ENCODE data around the gene CBARP.
A peak's percentile ranks its signal among the peaks of the same experiment; 100 is the strongest.

The CBARP gene

DNA sequence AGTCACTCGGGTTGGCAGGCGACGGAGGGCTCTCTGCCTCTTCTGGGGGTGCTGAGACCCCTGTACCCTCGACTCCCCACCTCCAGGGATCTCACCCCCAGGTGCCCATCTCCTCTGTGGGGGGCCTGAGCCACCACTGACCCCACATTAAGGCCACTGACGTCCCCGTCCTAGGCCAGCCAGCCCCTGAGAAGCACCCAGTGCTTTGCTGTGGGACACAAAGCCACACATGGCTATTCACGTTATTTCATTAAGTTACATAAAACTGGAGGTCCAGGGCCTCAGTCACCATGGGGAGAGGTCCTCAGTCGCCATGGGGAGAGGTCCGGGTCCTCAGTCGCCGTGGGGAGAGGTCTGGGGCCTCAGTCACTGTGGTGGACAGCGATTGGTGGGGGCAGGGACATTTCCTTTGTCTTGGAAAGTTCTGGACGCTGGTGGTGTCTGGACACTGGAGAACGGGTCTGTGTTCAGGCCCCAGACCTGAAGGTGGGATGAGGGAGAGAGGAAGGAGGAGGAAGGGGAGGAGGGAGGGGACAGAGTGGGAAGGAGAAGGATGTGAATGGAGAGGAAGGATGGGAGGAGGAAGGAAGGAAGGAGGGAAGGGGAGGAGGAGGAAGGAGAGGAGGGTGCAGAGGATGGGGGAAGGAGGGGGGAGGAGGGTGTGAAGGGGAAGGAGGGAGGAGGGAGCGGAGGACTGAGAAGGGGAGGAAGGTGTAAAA is 43.9 kb upstream of the CBARP start:
- no peaks in the 10 kb centered on the region for H3K9me3 ChIP-seq (ENCODE audit: insufficient read depth, low read depth, low read length)
- no peaks in the 10 kb centered on the region for H3K4me1 ChIP-seq (ENCODE audit: insufficient read depth, low read length)
- no peak overlapping the region for H3K27ac ChIP-seq (ENCODE audit: low read depth, low read length)
- no peak overlapping the region for H3K4me3 ChIP-seq (ENCODE audit: low read length)
- WGBS: 82% methylated on average over 15 of the region's 15 CpGs
- peaks cover 17% of the 10 kb centered on the region; the same call in 1 of the 2 replicates for H3K36me3 ChIP-seq (ENCODE audit: insufficient read depth, low read length)
- H3K9ac ChIP-seq (ENCODE audit: low read depth, low read length): no peak overlapping the region
- peaks cover 20% of the 10 kb centered on the region for H3K27me3 ChIP-seq (ENCODE audit: insufficient read depth, low read length)

DNA sequence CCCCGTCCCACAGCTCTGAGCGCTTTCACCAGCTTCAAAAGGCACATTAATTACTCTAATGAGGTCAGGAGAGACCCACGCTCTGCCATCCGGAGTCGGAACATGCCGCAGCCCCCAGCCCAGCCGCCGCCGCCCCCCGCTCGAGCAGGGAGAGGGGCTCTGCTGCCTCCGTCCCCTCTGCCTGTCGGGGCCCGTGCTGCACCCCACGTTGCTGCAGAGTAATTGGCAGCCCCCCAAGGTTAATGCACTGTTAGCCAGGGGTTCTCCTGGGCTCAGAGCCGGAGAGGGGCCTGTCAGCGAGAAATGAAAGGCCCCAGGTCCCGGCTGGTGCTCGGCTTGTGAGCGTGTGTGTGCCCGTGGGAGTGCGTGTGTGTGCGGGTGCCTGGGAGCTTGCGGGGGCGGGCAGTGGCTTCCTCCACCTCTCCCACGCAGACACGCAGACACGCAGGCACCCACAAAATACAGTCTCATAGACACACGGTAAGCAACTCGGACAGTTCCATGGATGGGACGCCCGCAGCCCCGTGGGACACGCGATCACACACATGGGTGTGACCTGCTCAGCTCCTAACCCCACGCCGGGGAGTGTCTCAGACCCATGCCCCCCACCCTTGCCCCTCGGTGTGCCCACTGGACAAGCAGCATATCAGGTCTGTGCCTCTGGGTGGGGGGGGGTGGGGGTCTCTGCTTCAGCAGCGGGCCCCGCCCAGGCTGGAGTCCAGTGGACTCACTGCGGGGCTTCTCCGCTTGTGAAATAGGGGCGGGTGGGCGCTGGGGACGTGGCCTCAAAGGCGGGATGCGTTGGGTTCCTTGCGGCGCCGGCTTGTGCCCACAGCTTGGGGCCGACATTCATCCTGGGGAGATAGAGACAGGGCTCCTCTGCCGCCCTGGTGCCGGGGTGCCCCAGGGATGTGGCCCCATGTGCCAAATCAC is 43.1 kb upstream of the CBARP start:
- no peak overlapping the region for H3K27ac ChIP-seq (ENCODE audit: low read depth, low read length)
- no peak overlapping the region for H3K4me3 ChIP-seq (ENCODE audit: low read length)
- 94% methylated on average over 53 of the region's 53 CpGs for WGBS
- peaks cover 17% of the 10 kb centered on the region; the same call in 1 of the 2 replicates for H3K36me3 ChIP-seq (ENCODE audit: insufficient read depth, low read length)
- no peaks in the 10 kb centered on the region for H3K9me3 ChIP-seq (ENCODE audit: insufficient read depth, low read depth, low read length)
- peaks cover 16% of the 10 kb centered on the region for H3K27me3 ChIP-seq (ENCODE audit: insufficient read depth, low read length)
- H3K9ac ChIP-seq (ENCODE audit: low read depth, low read length): no peak overlapping the region
- peaks cover 3% of the 10 kb centered on the region; the same call in 1 of the 2 replicates for H3K4me1 ChIP-seq (ENCODE audit: insufficient read depth, low read length)

DNA sequence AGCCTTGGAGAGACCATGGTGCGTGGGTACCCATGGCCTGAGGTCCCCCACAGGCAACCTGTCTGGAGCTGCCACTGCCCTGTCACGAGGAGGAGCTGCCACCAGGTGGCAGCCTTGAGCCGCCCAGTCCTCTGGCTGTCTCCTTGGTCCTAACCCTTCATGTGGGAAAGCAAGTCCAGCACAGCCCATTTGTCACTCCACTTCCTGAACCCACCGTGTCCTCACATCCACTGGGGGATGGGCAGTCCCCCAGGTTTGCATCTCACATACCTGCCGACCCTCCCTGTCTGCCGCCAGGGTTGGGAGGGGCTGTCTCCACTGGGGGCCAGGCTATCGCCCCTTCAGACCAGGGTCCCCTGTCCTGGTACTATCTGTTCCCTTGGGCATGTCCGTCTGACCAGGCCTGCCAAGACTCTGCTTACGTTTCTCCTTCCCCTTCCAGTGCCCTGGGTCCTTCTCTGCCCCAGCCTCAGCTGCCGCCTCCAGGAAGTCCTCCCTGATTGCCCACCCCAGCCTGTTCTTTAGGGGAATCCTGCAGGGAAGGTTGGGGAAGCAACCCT is 42.1 kb upstream of the CBARP start:
- 49% methylated on average over 10 of the region's 10 CpGs for WGBS
- Histone ChIP-seq H3K27me3 (ENCODE audit: insufficient read depth, low read length) (peaks cover 9% of the 10 kb centered on the region), H3K4me3 (ENCODE audit: low read length) (no peak overlapping the region), H3K36me3 (ENCODE audit: insufficient read depth, low read length) (peaks cover 20% of the 10 kb centered on the region; the same call in 1 of the 2 replicates), H3K4me1 (ENCODE audit: insufficient read depth, low read length) (peaks cover 3% of the 10 kb centered on the region; the same call in 1 of the 2 replicates), H3K27ac (ENCODE audit: low read depth, low read length) (no peak overlapping the region), H3K9ac (ENCODE audit: low read depth, low read length) (no peak overlapping the region), H3K9me3 (ENCODE audit: insufficient read depth, low read depth, low read length) (no peaks in the 10 kb centered on the region)

DNA sequence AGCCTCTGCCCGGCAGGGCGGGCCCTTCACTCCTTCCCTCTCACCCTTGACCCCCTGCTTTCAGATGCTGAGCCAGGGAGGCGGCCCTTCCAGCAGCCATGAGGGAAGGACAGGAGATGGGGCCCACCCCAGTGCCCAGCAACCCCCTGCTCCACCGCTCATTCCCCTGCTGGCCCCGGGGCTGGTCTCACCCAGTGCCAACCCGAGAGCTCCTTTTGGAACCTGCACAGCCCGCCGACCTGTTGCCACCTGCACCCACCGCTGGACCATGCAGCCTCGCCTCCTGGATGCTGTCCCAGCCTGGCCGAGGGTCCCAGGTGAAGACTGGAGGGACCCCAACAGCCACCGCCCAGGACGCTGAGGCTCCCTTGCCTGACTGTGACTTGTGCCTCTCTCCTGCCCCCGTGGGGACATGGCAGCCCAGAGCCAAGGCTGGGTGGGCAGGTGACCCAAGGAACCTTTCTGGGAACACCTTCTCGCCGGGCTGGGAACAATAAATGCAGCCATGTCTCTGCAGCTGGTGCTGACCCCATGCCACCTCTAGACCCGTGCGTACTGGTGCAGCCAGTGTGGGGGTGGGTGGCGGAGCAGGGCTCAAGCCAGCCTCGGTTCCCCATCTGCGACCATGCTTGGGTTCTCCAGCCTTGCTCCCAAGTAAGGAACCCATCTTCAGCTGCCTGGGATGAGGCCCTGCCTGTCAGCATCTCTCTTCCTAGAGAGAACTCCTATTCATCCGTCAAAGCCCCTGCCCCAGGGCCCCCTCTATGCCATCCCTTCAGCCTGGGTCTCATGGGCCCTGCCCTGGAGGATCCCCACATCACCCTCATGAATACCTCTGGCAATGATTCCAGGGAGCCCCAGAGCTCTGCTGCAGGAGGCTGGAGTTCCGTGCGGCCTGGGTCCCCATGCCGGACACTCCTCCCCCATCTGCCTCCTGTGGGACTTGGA is 41.2 kb upstream of the CBARP start:
- H3K9me3 ChIP-seq (ENCODE audit: insufficient read depth, low read depth, low read length): no peaks in the 10 kb centered on the region

DNA sequence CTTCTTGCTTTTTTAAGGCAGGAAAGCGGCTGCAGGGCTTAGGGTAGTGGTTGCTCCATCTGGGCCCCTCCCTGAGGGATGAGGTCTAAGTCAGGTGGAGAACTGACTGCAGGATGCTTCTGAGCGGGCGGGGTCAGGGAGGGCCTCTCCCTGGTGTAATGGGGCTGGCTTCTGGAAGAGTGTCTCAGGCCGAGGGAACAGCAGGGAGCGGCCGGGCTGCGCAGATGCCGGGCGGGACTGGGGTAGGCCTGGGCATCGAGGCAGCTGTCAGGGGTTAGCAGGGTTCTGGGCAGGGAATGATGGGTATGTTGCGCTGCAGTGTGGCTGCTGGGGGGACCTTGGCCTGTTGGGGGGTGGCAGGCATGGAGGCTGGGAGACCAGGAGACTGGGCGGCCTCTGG is 40.3 kb upstream of the CBARP start:
- Histone ChIP-seq H3K27ac (ENCODE audit: low read depth, low read length) (no peak overlapping the region), H3K4me3 (ENCODE audit: low read length) (no peak overlapping the region), H3K4me1 (ENCODE audit: insufficient read depth, low read length) (peaks cover 6% of the 10 kb centered on the region), H3K27me3 (ENCODE audit: insufficient read depth, low read length) (no peaks in the 10 kb centered on the region), H3K9me3 (ENCODE audit: insufficient read depth, low read depth, low read length) (no peaks in the 10 kb centered on the region), H3K9ac (ENCODE audit: low read depth, low read length) (no peak overlapping the region), H3K36me3 (ENCODE audit: insufficient read depth, low read length) (peaks cover 38% of the 10 kb centered on the region)
- WGBS: 92% methylated on average over 12 of the region's 12 CpGs

More for the DNA sequence above, 41.2 kb upstream of the CBARP start:
- WGBS: 94% methylated on average over 25 of the region's 25 CpGs
- Histone ChIP-seq H3K36me3 (ENCODE audit: insufficient read depth, low read length) (peaks cover 29% of the 10 kb centered on the region), H3K27ac (ENCODE audit: low read depth, low read length) (no peak overlapping the region), H3K9ac (ENCODE audit: low read depth, low read length) (no peak overlapping the region), H3K4me3 (ENCODE audit: low read length) (no peak overlapping the region), H3K27me3 (ENCODE audit: insufficient read depth, low read length) (peaks cover under 1% of the 10 kb centered on the region; the same call in 1 of the 2 replicates), H3K4me1 (ENCODE audit: insufficient read depth, low read length) (peaks cover 3% of the 10 kb centered on the region; the same call in 1 of the 2 replicates)

DNA sequence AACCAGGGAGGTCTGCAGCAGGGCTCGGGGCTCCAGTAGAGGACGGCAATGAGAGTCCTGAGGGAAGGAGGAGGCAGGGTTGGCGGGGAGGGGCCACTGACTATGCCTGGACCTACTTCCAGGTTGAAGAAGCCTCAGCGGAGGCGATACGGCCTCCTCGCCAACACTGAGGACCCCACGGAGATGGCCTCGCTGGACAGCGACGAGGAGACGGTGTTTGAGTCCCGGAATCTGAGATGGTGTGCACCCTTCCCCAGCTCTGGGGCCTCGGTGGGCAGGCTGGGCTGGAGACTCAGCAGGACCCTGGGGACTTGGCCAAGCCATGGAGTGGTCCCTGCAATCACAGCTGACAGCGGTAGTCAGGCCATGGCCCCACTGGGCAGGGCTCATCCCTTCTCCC is 39.3 kb upstream of the CBARP start:
- Histone ChIP-seq H3K36me3 (ENCODE audit: insufficient read depth, low read length) (peaks cover 48% of the 10 kb centered on the region), H3K9me3 (ENCODE audit: insufficient read depth, low read depth, low read length) (no peaks in the 10 kb centered on the region), H3K9ac (ENCODE audit: low read depth, low read length) (no peak overlapping the region), H3K27me3 (ENCODE audit: insufficient read depth, low read length) (no peaks in the 10 kb centered on the region), H3K27ac (ENCODE audit: low read depth, low read length) (no peak overlapping the region), H3K4me3 (ENCODE audit: low read length) (no peak overlapping the region), H3K4me1 (ENCODE audit: insufficient read depth, low read length) (peaks cover 6% of the 10 kb centered on the region)
- WGBS: 95% methylated on average over 15 of the region's 15 CpGs

DNA sequence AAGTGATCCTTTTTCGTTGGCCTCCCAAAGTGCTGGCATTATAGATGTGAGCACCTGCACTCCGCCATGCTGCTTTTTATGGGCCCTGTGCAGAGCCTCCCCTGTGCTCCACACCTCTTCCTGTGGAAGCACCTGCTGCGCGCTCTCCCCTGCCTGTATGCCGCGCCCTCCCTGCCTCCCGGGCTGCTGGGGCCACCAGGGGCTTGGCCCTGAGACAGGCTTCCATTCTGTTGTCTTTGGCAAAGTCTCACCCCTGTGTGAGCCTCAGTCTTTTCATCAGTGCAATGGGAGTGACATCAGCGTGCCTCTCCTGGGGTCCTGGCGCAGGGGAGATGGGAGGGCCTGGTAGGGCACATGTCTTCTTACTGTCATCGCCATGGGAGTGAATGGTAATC is 38.8 kb upstream of the CBARP start:
- Histone ChIP-seq H3K27ac (ENCODE audit: low read depth, low read length) (no peak overlapping the region), H3K27me3 (ENCODE audit: insufficient read depth, low read length) (no peaks in the 10 kb centered on the region), H3K9me3 (ENCODE audit: insufficient read depth, low read depth, low read length) (no peaks in the 10 kb centered on the region), H3K9ac (ENCODE audit: low read depth, low read length) (peak overlapping the region; percentile 91; the same call in 1 of the 2 replicates), H3K4me3 (ENCODE audit: low read length) (peak overlapping the region; percentile 90), H3K36me3 (ENCODE audit: insufficient read depth, low read length) (peaks cover 52% of the 10 kb centered on the region), H3K4me1 (ENCODE audit: insufficient read depth, low read length) (peaks cover 6% of the 10 kb centered on the region)
- 90% methylated on average over 10 of the region's 10 CpGs for WGBS

DNA sequence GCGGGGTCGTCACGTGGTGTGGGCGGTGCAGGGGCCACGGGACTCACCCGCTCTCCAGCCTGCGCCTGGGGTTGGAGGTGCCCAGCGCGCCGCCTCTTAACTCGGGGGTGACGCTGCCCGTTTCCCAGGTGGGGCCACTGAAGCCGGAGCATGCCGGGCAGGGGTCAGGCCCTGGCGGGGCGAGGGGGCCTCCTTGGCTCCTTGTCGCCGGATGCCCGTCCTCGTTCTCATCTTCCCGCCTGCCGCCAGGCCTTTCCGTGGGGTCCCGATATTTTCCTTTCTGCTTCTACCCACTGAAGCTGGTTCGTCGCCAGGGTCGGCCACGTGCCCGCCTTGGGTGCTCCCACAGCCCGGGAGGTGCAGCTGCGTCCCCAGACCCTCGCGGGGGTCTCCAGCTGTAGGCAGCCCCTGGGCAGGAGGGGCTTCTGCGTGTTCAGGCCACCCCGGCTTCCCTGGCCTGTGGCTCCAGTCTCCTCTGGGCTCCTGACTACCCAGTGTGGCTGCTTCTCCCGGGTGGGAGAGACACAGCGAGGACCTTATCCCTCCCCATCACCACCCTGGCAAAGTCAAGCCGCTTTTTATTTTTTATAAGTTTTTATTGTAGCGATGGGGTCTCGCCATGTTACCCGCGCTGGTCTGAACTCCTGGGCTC is 38.3 kb upstream of the CBARP start:
- H3K27me3 ChIP-seq (ENCODE audit: insufficient read depth, low read length): no peaks in the 10 kb centered on the region
- 15% methylated on average over 43 of the region's 43 CpGs for WGBS
- peak overlapping the region; percentile 91 for H3K9ac ChIP-seq (ENCODE audit: low read depth, low read length)
- peak overlapping the region; percentile 88 for H3K27ac ChIP-seq (ENCODE audit: low read depth, low read length)
- peak overlapping the region; percentile 90 for H3K4me3 ChIP-seq (ENCODE audit: low read length)
- no peaks in the 10 kb centered on the region for H3K9me3 ChIP-seq (ENCODE audit: insufficient read depth, low read depth, low read length)
- peaks cover 57% of the 10 kb centered on the region for H3K36me3 ChIP-seq (ENCODE audit: insufficient read depth, low read length)
- H3K4me1 ChIP-seq (ENCODE audit: insufficient read depth, low read length): peaks cover 7% of the 10 kb centered on the region

DNA sequence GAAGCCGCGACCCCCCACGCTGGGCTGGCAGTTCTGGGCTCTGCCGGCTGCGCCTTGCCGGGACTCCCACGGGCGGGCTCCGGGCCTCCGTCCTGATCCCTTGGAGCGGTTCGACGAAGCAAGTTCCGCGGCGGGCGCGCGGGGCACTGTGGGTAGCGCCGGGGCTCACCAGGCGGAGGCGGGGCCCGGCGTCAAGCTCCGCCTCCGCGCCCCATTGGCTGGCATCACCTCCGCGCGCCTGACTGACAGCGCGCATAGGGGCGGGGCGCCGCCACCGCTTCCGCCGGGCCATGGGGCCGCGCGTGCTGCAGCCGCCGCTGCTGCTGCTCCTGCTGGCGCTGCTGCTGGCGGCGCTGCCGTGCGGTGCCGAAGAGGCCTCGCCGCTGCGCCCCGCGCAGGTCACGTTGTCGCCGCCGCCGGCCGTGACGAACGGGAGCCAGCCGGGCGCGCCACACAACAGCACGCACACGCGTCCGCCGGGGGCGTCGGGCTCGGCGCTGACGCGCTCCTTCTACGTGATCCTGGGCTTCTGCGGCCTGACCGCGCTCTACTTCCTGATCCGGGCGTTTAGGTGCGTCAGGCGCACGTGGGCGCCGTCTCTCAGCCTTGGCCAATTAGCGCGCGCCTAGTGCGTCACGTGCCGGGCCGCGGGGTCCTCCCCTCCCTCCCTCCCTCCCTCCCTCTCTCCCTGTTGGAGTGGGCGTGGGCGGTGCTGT is 37.6 kb upstream of the CBARP start, which contains the start of gene FAM174C:
Gene FAM174C (plus strand): TSS at position 271 of the 716 bp plus-strand sequence. CDS start 20 bp downstream, at position 291.
- Histone ChIP-seq H3K9me3 (ENCODE audit: insufficient read depth, low read depth, low read length) (no peaks in the 10 kb centered on the region), H3K27me3 (ENCODE audit: insufficient read depth, low read length) (no peaks in the 10 kb centered on the region), H3K9ac (ENCODE audit: low read depth, low read length) (peak within 1 kb of the TSS; percentile 100), H3K36me3 (ENCODE audit: insufficient read depth, low read length) (peaks cover 64% of the 10 kb centered on the region), H3K4me1 (ENCODE audit: insufficient read depth, low read length) (peaks cover 13% of the 10 kb centered on the region), H3K4me3 (ENCODE audit: low read length) (peak within 1 kb of the TSS; percentile 90), H3K27ac (ENCODE audit: low read depth, low read length) (peak within 1 kb of the TSS; percentile 100)
- under 1% methylated on average over 96 of the region's 98 CpGs for WGBS

Measured in HUES64 (cell line).